DMS114 treated with DMSO at 0.1 percent for 48 hours (cell line): ENCODE measurements around the gene GGT1.
"Not testable (repeated sequence)": the region's sequence is repeated elsewhere in the genome, so short reads cannot be mapped to it uniquely, and the experiment has no call there.

Experiments used
- DNase-seq: peaks from one replicate; lab custom pipeline; 2025; ENCODE audit not compliant: unreplicated experiment; lab: John Stamatoyannopoulos, UW

Gene GGT1

GRCh38 chr22:24602847-24603769 is at the start of gene GGT1:
GGT1 (plus strand) TSS chr22:24603193; CDS start chr22:24611082, 7,889 bp downstream.
- not testable (repeated sequence) for DNase-seq

GRCh38 chr22:24553597-24554312 is 49.2 kb upstream of the GGT1 start:
- no peak for DNase-seq

GRCh38 chr22:24554313-24555164 is 48.5 kb upstream of the GGT1 start, which contains the start of gene GUCD1:
GUCD1 (minus strand) TSS chr22:24555138; CDS start chr22:24554991, 147 bp downstream.
- no peak for DNase-seq

- DNase-seq = peak; percentile 91
Measured at GRCh38 chr22:24555165-24556039, 47.6 kb upstream of the GGT1 start, which contains the start of gene SNRPD3. SNRPD3 (plus strand) TSS chr22:24555999; CDS start chr22:24557675, 1,676 bp downstream.

- DNase-seq = no peak
Measured at GRCh38 chr22:24559471-24559870, 43.5 kb upstream of the GGT1 start.

- no peak for DNase-seq
Measured at GRCh38 chr22:24563246-24563645, 39.7 kb upstream of the GGT1 start.

- DNase-seq = no peak
Measured at GRCh38 chr22:24564376-24565058, 38.5 kb upstream of the GGT1 start.

GRCh38 chr22:24565077-24565476 is 37.9 kb upstream of the GGT1 start:
- DNase-seq = no peak

GRCh38 chr22:24566899-24567511 is 36.0 kb upstream of the GGT1 start:
- no peak for DNase-seq

GRCh38 chr22:24567668-24568067 is 35.3 kb upstream of the GGT1 start:
- DNase-seq = no peak

GRCh38 chr22:24571266-24571665 is 31.7 kb upstream of the GGT1 start:
- DNase-seq = no peak

- no peak for DNase-seq
Measured at GRCh38 chr22:24576778-24577177, 26.2 kb upstream of the GGT1 start.

GRCh38 chr22:24578355-24579257 is 24.4 kb upstream of the GGT1 start:
- no peak for DNase-seq

- no peak for DNase-seq
Measured at GRCh38 chr22:24579258-24579601, 23.8 kb upstream of the GGT1 start.

- no peak for DNase-seq
Measured at GRCh38 chr22:24580276-24580675, 22.7 kb upstream of the GGT1 start.

- DNase-seq = no peak
Measured at GRCh38 chr22:24582056-24582814, 20.8 kb upstream of the GGT1 start.
